OCI-LY1 (cell line): ENCODE results near the gene FAP.

Source experiments
- H2AFZ ChIP-seq: fragments of 200-600 bp; sonication (generic), shearing (Covaris generic); 2 replicates; pipeline ENCODE4 v1.6.0; 2014; ENCODE audit warnings: antibody characterized with exemption, mild to moderate bottlenecking, low read length
- H3F3A ChIP-seq: fragments of 200-600 bp; sonication (generic), shearing (Covaris generic); 2 replicates; pipeline ENCODE4 v1.6.0; 2014; ENCODE audit warnings: mild to moderate bottlenecking, antibody characterized with exemption, low read length, moderate library complexity; ENCODE audit not compliant: insufficient read depth
- H3K27ac ChIP-seq: fragments of 200-600 bp; sonication (generic); 2 replicates; pipeline ENCODE4 v1.5.1; 2014; ENCODE audit warnings: low read length, mixed run types, mild to moderate bottlenecking, low read depth; ENCODE audit not compliant: poor library complexity, severe bottlenecking
- H3K27me3 ChIP-seq: fragments of 200-600 bp; sonication (generic); 2 replicates; pipeline ENCODE4 v1.6.0; 2014; ENCODE audit warnings: antibody characterized with exemption, mild to moderate bottlenecking, low read length, moderate library complexity; ENCODE audit not compliant: insufficient read depth
- H3K36me3 ChIP-seq: fragments of 200-600 bp; sonication (generic); 2 replicates; pipeline ENCODE4 v1.6.1; 2014; ENCODE audit warnings: mild to moderate bottlenecking, antibody characterized with exemption, low read length, moderate library complexity, mixed read lengths; ENCODE audit not compliant: insufficient read depth
- H3K4me1 ChIP-seq: fragments of 200-600 bp; sonication (generic); 2 replicates; pipeline ENCODE4 v1.5.1; 2014; ENCODE audit warnings: mild to moderate bottlenecking, low read length, moderate library complexity; ENCODE audit not compliant: insufficient read depth, severe bottlenecking
- H3K4me2 ChIP-seq: fragments of 200-600 bp; sonication (generic), shearing (Covaris generic); 2 replicates; pipeline ENCODE4 v1.6.1; 2014; ENCODE audit warnings: low read length
- H3K4me3 ChIP-seq: fragments of 200-600 bp; sonication (generic); 2 replicates; pipeline ENCODE4 v1.5.1; 2014; ENCODE audit warnings: low read length, low read depth, mild to moderate bottlenecking, mixed read lengths; ENCODE audit not compliant: poor library complexity, severe bottlenecking
- H3K79me2 ChIP-seq: fragments of 200-600 bp; shearing (Covaris generic); 2 replicates; pipeline ENCODE4 v1.6.1; 2016; ENCODE audit warnings: mixed run types, low read length, mixed read lengths; ENCODE audit not compliant: insufficient read depth
- H3K9ac ChIP-seq: fragments of 200-600 bp; sonication (generic), shearing (Covaris generic); 2 replicates; pipeline ENCODE4 v1.6.1; 2014; ENCODE audit warnings: mild to moderate bottlenecking, low read length, mixed read lengths
- H3K9me2 ChIP-seq: fragments of 200-600 bp; sonication (generic), shearing (Covaris generic); 2 replicates; pipeline ENCODE4 v1.6.1; 2014; ENCODE audit warnings: low read depth, mild to moderate bottlenecking, low read length, mixed read lengths
- H3K9me3 ChIP-seq: fragments of 200-600 bp; shearing (Covaris generic); 2 replicates; pipeline ENCODE4 v1.6.1; 2014; ENCODE audit warnings: low read length, mixed read lengths
- H4K20me1 ChIP-seq: fragments of 200-600 bp; sonication (generic), shearing (Covaris generic); 2 replicates; pipeline ENCODE4 v1.6.0; 2016; ENCODE audit warnings: mild to moderate bottlenecking, low read length; ENCODE audit not compliant: insufficient read depth
- EZH2 ChIP-seq: fragments of 200-600 bp; sonication (generic), shearing (Covaris generic); IDR thresholded peaks from 2 replicates; pipeline ENCODE4 v1.8.0; 2017; ENCODE audit warnings: borderline replicate concordance, mixed run types, mild to moderate bottlenecking, antibody characterized with exemption, low read length, moderate library complexity, mixed read lengths
- TF ChIP-seq, protein P1 (sequence below): fragments of 200-600 bp; sonication (generic), shearing (Covaris generic); IDR thresholded peaks from 2 replicates; pipeline ENCODE4 v1.5.1; 2017; ENCODE audit warnings: mild to moderate bottlenecking, antibody characterized with exemption, low read length, moderate library complexity, mixed read lengths

The FAP gene

DNA sequence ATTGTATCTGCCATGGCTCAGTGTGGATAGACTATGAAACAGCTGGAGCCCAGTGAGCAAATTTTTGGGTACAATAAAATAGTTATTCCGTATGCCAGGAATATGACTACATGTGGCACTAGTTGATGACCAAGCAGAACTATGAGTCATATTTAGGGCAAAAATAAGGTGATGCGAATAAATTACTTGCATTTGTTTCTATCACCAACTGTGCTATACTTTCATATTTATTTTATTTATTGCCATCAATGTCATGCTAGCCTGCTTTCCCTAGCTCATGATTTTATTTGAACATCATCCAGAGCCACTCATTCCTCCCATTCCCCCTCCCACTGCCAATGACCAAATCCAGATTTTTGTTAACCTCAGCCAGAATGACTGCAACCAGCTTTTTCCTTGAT is 13.3 kb upstream of the FAP start:
- Histone ChIP-seq H3K4me3 (no peak overlapping the region), H3K4me1 (no peaks in the 10 kb centered on the region), H3K9me3 (no peaks in the 10 kb centered on the region), H3K27ac (no peak overlapping the region), H2AFZ (no peak overlapping the region), H3K79me2 (no peaks in the 10 kb centered on the region), H3K9me2 (no peaks in the 10 kb centered on the region), H3K27me3 (no peaks in the 10 kb centered on the region), H3K4me2 (no peak overlapping the region), H4K20me1 (no peaks in the 10 kb centered on the region), H3K9ac (no peak overlapping the region), H3F3A (no peaks in the 10 kb centered on the region), H3K36me3 (no peaks in the 10 kb centered on the region)
- TF ChIP-seq EZH2 = no peak
- TF ChIP-seq, protein P1, sequence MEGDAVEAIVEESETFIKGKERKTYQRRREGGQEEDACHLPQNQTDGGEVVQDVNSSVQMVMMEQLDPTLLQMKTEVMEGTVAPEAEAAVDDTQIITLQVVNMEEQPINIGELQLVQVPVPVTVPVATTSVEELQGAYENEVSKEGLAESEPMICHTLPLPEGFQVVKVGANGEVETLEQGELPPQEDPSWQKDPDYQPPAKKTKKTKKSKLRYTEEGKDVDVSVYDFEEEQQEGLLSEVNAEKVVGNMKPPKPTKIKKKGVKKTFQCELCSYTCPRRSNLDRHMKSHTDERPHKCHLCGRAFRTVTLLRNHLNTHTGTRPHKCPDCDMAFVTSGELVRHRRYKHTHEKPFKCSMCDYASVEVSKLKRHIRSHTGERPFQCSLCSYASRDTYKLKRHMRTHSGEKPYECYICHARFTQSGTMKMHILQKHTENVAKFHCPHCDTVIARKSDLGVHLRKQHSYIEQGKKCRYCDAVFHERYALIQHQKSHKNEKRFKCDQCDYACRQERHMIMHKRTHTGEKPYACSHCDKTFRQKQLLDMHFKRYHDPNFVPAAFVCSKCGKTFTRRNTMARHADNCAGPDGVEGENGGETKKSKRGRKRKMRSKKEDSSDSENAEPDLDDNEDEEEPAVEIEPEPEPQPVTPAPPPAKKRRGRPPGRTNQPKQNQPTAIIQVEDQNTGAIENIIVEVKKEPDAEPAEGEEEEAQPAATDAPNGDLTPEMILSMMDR = no peak

- no peaks in the 10 kb centered on the region for H3K4me1 ChIP-seq
- no peaks in the 10 kb centered on the region for H3K9me3 ChIP-seq
- no peak overlapping the region for H3K9ac ChIP-seq
- no peaks in the 10 kb centered on the region for H4K20me1 ChIP-seq
- no peaks in the 10 kb centered on the region for H3K27me3 ChIP-seq
- TF ChIP-seq EZH2 = no peak
- TF ChIP-seq, protein P1 = no peak
- no peaks in the 10 kb centered on the region for H3K79me2 ChIP-seq
- H3K4me3 ChIP-seq = no peak overlapping the region
- H2AFZ ChIP-seq = no peak overlapping the region
- no peaks in the 10 kb centered on the region for H3K9me2 ChIP-seq
- H3K27ac ChIP-seq = no peak overlapping the region
- no peak overlapping the region for H3K4me2 ChIP-seq
- H3F3A ChIP-seq = no peaks in the 10 kb centered on the region
- H3K36me3 ChIP-seq = no peaks in the 10 kb centered on the region
Measured at GRCh38 chr2:162254236-162254871, 11.1 kb upstream of the FAP start.

- H3K27ac ChIP-seq = no peak overlapping the region
- no peaks in the 10 kb centered on the region for H3K36me3 ChIP-seq
- H3K4me1 ChIP-seq = no peaks in the 10 kb centered on the region
- no peak overlapping the region for H3K9ac ChIP-seq
- no peaks in the 10 kb centered on the region for H3K27me3 ChIP-seq
- H3K4me3 ChIP-seq = no peak overlapping the region
- TF ChIP-seq, protein P1 = no peak
- no peak for TF ChIP-seq EZH2
- H3K9me2 ChIP-seq = no peaks in the 10 kb centered on the region
- H2AFZ ChIP-seq = no peak overlapping the region
- H4K20me1 ChIP-seq = no peaks in the 10 kb centered on the region
- H3K4me2 ChIP-seq = no peak overlapping the region
- H3K79me2 ChIP-seq = no peaks in the 10 kb centered on the region
- H3F3A ChIP-seq = no peaks in the 10 kb centered on the region
- no peaks in the 10 kb centered on the region for H3K9me3 ChIP-seq
Measured at GRCh38 chr2:162253435-162253834, 10.2 kb upstream of the FAP start.
